Smooth muscle cell (in vitro differentiated cells): Measurements from ENCODE around the gene SHANK1. TPM values are rescaled to one million over a fixed set of nuclear protein-coding genes. Genes with fewer than 3 reads are reported as not detected.

Experiments
- DNase-seq: peaks from one replicate; lab custom pipeline; 2025; ENCODE audit not compliant: unreplicated experiment; lab: John Stamatoyannopoulos, UW
- H2AFZ ChIP-seq: fragments of 200-600 bp; sonication (generic); 2 replicates; pipeline ENCODE4 v1.6.0; 2016; ENCODE audit warnings: antibody characterized with exemption, low read depth, mild to moderate bottlenecking
- H3F3A ChIP-seq: fragments of 200-600 bp; sonication (generic); 2 replicates; pipeline ENCODE4 v1.6.0; 2017; ENCODE audit warnings: antibody characterized with exemption, low read depth
- H3K27ac ChIP-seq: fragments of 200-600 bp; sonication (generic); 2 replicates; pipeline ENCODE4 v1.5.1; 2016; ENCODE audit warnings: low read depth, mild to moderate bottlenecking
- H3K27me3 ChIP-seq: fragments of 200-600 bp; sonication (generic); 2 replicates; pipeline ENCODE4 v1.6.1; 2016; ENCODE audit warnings: low read depth, mild to moderate bottlenecking
- H3K36me3 ChIP-seq: fragments of 200-600 bp; sonication (generic); 2 replicates; pipeline ENCODE4 v1.5.1; 2016; ENCODE audit warnings: low read depth
- H3K4me1 ChIP-seq: fragments of 200-600 bp; sonication (generic); 2 replicates; pipeline ENCODE4 v1.5.1; 2016; ENCODE audit warnings: low read depth
- H3K4me2 ChIP-seq: fragments of 200-600 bp; sonication (generic); 2 replicates; pipeline ENCODE4 v1.6.0; 2016; ENCODE audit warnings: mild to moderate bottlenecking
- H3K4me3 ChIP-seq: fragments of 200-600 bp; sonication (generic); 2 replicates; pipeline ENCODE4 v1.5.1; 2016; ENCODE audit warnings: mild to moderate bottlenecking
- H3K79me2 ChIP-seq: fragments of 200-600 bp; sonication (generic); 2 replicates; pipeline ENCODE4 v1.6.0; 2016; ENCODE audit warnings: low read depth, mild to moderate bottlenecking
- H3K9ac ChIP-seq: fragments of 200-600 bp; sonication (generic); 2 replicates; pipeline ENCODE4 v1.6.0; 2016; ENCODE audit warnings: low read depth
- H3K9me3 ChIP-seq: fragments of 200-600 bp; sonication (generic); replicated peaks from 2 replicates; pipeline ENCODE4 v1.5.1; 2016; ENCODE audit warnings: low read depth
- H4K20me1 ChIP-seq: fragments of 200-600 bp; sonication (generic); 2 replicates; pipeline ENCODE4 v1.6.0; 2016; ENCODE audit warnings: low read depth
- WGBS: methylation state at CpG from one replicate; pipeline ENCODE4 v1.1.7; 2016; ENCODE audit warnings: low lambda C conversion rate; 5-methylcytosine and 5-hydroxymethylcytosine counted together
- polyA plus RNA-seq: library from polyadenylated mRNA; unstranded; fragments of >200 nt; fragmentation: Nextera tagmentation; extraction: Ambion mirVana; gene quantifications from 2 replicates; pipeline ENCODE4 v1.2.1, GENCODE V29; 2016
- total RNA-seq: library from RNA; depleted of rRNA; stranded (reverse); fragments of >200 nt; gene quantifications from 2 replicates; pipeline ENCODE4 v1.2.3, GENCODE V29; 2014
- TF ChIP-seq, protein P1 (sequence below): fragments of 200-600 bp; sonication (generic); IDR thresholded peaks from 2 replicates; pipeline ENCODE4 v1.5.1; 2017; ENCODE audit warnings: borderline replicate concordance, mild to moderate bottlenecking, antibody characterized with exemption; ENCODE audit not compliant: insufficient read depth, poor library complexity, severe bottlenecking

SHANK1 gene
- total and polyA plus RNA-seq, 2 experiments from 2014 or later = 1.0 to 4.1 TPM

DNA sequence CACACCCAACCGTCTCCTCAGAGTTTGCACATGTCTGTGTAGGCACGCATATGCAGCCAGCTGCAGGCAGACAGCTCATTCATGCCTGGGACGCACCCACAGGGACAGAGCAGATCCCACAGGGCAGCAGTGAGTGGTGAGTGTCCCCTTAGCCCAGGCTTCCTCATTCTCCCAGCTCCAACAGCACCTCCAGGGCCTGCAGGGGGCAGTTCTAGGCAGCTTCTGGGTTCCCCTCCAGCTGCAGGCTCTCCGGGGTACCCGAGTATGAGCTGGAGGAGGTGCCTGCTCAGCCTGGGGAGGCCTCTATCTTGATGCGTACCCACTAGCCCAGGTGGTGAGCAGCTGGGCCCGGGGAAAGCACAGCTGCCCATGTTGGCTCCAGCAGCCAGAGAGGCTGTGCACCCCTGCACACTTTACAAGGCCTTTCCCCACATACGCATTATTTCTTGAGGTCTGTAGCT lies 1.3 kb upstream of the SHANK1 start:
- Histone ChIP-seq H3K9me3 (no peaks in the 10 kb centered on the region), H3K79me2 (peaks cover 5% of the 10 kb centered on the region), H4K20me1 (no peaks in the 10 kb centered on the region), H3K4me3 (no peak overlapping the region), H3K27ac (no peak overlapping the region), H3K4me2 (no peak overlapping the region), H3K27me3 (peaks cover 6% of the 10 kb centered on the region), H3K36me3 (no peaks in the 10 kb centered on the region), H2AFZ (no peak overlapping the region), H3K9ac (no peak overlapping the region), H3F3A (no peaks in the 10 kb centered on the region), H3K4me1 (peaks cover 20% of the 10 kb centered on the region)
- DNase-seq = peak; percentile 11
- WGBS = 55% methylated on average over 8 of the region's 8 CpGs
- TF ChIP-seq, protein P1, sequence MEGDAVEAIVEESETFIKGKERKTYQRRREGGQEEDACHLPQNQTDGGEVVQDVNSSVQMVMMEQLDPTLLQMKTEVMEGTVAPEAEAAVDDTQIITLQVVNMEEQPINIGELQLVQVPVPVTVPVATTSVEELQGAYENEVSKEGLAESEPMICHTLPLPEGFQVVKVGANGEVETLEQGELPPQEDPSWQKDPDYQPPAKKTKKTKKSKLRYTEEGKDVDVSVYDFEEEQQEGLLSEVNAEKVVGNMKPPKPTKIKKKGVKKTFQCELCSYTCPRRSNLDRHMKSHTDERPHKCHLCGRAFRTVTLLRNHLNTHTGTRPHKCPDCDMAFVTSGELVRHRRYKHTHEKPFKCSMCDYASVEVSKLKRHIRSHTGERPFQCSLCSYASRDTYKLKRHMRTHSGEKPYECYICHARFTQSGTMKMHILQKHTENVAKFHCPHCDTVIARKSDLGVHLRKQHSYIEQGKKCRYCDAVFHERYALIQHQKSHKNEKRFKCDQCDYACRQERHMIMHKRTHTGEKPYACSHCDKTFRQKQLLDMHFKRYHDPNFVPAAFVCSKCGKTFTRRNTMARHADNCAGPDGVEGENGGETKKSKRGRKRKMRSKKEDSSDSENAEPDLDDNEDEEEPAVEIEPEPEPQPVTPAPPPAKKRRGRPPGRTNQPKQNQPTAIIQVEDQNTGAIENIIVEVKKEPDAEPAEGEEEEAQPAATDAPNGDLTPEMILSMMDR = no peak

DNA sequence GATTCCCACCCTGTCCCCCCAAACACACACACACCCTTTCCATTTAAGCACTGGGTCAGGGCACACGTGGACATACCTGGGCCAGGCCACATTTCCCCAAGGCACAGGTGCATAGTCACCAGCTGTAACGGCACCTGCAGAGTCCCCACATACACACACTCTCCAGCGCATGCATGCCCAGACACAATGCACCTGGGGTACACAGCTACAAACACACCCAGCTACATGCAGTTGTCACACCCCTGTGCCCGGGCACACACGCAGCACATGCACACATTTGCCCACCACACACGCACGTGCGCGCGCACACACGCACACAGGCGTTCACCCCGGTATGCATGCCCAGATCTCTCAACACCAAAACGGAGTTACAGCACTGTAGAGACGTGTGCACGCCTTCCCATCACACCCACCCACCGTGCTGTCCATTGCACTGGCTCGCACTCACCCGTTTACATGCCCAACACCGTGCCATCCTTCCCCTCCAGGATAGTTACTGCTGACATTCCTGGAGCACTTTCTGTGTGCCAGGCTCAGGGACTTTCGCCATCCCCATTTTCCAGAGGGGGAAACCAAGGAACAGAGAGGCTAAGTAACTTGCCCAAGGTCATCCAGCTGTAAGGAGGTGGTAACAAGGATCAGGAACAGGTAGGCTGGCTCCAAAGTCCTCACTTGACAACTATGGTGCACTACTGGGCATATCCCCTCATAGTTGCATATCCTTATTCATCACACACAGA lies 749 bp upstream of the SHANK1 start:
- Histone ChIP-seq H3K9ac (no peak overlapping the region), H2AFZ (no peak overlapping the region), H3K4me2 (no peak overlapping the region), H3K27ac (no peak overlapping the region), H3K4me1 (peaks cover 15% of the 10 kb centered on the region), H3K36me3 (no peaks in the 10 kb centered on the region), H3K79me2 (no peaks in the 10 kb centered on the region), H3K9me3 (no peaks in the 10 kb centered on the region), H3K27me3 (peaks cover 6% of the 10 kb centered on the region), H3K4me3 (no peak overlapping the region), H3F3A (no peaks in the 10 kb centered on the region), H4K20me1 (no peaks in the 10 kb centered on the region)
- TF ChIP-seq, protein P1 = no peak
- DNase-seq = no peak
- WGBS = 68% methylated on average over 21 of the region's 21 CpGs

DNA sequence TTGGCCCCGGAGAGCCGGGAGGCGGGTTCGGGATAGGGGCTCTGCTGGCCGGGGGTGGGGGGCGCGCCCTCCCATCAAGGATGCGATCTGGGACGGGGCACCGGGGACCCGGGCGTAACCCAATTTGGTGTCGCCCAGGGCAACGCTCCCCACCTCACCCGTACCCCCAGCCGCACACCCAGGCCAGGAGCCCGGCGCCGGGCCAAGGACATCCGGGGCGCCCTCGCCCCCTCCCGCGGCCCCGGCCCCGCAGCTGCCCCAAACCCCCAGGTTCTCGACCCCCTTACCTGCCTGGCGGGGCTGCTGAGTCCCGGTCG lies 525 bp downstream of the SHANK1 start:
- no peaks in the 10 kb centered on the region for H3F3A ChIP-seq
- H3K27ac ChIP-seq = no peak overlapping the region
- H3K4me1 ChIP-seq = peaks cover 13% of the 10 kb centered on the region
- H3K9ac ChIP-seq = no peak overlapping the region
- H3K79me2 ChIP-seq = no peaks in the 10 kb centered on the region
- no CpG with 5 or more reads among the region's 30 CpGs for WGBS
- no peak overlapping the region for H2AFZ ChIP-seq
- no peaks in the 10 kb centered on the region for H4K20me1 ChIP-seq
- DNase-seq = no peak
- TF ChIP-seq, protein P1 = no peak
- peaks cover 6% of the 10 kb centered on the region for H3K27me3 ChIP-seq
- H3K4me3 ChIP-seq = peak overlapping the region; percentile 58
- H3K9me3 ChIP-seq = no peaks in the 10 kb centered on the region
- no peaks in the 10 kb centered on the region for H3K36me3 ChIP-seq
- peak overlapping the region; percentile 91 for H3K4me2 ChIP-seq
